CD4-positive, alpha-beta memory T cell (primary cell): ENCODE measurements around the gene RASA2. TPM values are rescaled to one million over a fixed set of nuclear protein-coding genes. Genes with fewer than 3 reads are reported as not detected.

ENCODE experiments used
- CTCF ChIA-PET: fragments of 350-600 bp; sonication (Branson Sonifier 250); formaldehyde crosslinking; loops from one replicate; lab custom pipeline; 2021; ENCODE audit warnings: inconsistent platforms; ENCODE audit not compliant: partially characterized antibody; lab: Charles Lee
- POLR2A ChIA-PET: fragments of 350-600 bp; sonication (Branson Sonifier 250); formaldehyde crosslinking; loops from one replicate; lab custom pipeline; 2021; ENCODE audit not compliant: partially characterized antibody; lab: Charles Lee
- DNase-seq, 5 donors: peaks; one replicate each; pipeline versions ENCODE4 v3.0.0 to v3.0.0-alpha.2; 2020 to 2022; ENCODE audit warnings: mixed read lengths in 1 of 5
- H3K27ac ChIP-seq: one replicate; pipeline ENCODE4 v1.7.0; 2013; ENCODE audit warnings: low read depth, low read length
- H3K27me3 ChIP-seq: 2 replicates; pipeline ENCODE4 v1.7.0; 2013; ENCODE audit warnings: mild to moderate bottlenecking, low read length, moderate library complexity; ENCODE audit not compliant: insufficient read depth
- H3K36me3 ChIP-seq: 2 replicates; pipeline ENCODE4 v1.7.0; 2013; ENCODE audit warnings: mild to moderate bottlenecking, low read length, moderate library complexity; ENCODE audit not compliant: insufficient read depth
- H3K4me1 ChIP-seq: 2 replicates; pipeline ENCODE4 v1.7.0; 2013; ENCODE audit warnings: mild to moderate bottlenecking, low read length, moderate library complexity; ENCODE audit not compliant: insufficient read depth
- H3K4me3 ChIP-seq, 2 donors: one replicate each; pipeline ENCODE4 v1.7.0; 2013; ENCODE audit warnings: low read length in 2 of 2, mild to moderate bottlenecking in 1 of 2
- H3K9me3 ChIP-seq, 2 donors: one replicate each; pipeline ENCODE4 v1.7.0; 2013; ENCODE audit warnings: low read length in 2 of 2, control low read depth in 1 of 2; ENCODE audit not compliant: control insufficient read depth in 1 of 2
- H3K27ac Mint-ChIP-seq, 7 donors: one replicate each; pipeline ENCODE4 v1.8.0; 2020 to 2021; ENCODE audit warnings: mixed read lengths in 7 of 7, mild to moderate bottlenecking in 6 of 7, inconsistent platforms in 3 of 7, moderate library complexity in 3 of 7
- H3K27me3 Mint-ChIP-seq, 2 donors: one replicate each; pipeline ENCODE4 v1.8.0; 2020 to 2021; ENCODE audit warnings: mixed read lengths in 2 of 2
- H3K36me3 Mint-ChIP-seq, 2 donors: one replicate each; pipeline ENCODE4 v1.8.0; 2020 to 2021; ENCODE audit warnings: mixed read lengths in 2 of 2, inconsistent platforms in 1 of 2, mild to moderate bottlenecking in 1 of 2
- H3K4me1 Mint-ChIP-seq, 4 donors: one replicate each; pipeline ENCODE4 v1.8.0; 2020 to 2021; ENCODE audit warnings: mixed read lengths in 4 of 4, mild to moderate bottlenecking in 1 of 4
- H3K4me3 Mint-ChIP-seq, 8 donors: one replicate each; pipeline ENCODE4 v1.8.0; 2020 to 2021; ENCODE audit warnings: mixed read lengths in 8 of 8, mild to moderate bottlenecking in 7 of 8, moderate library complexity in 6 of 8, inconsistent platforms in 3 of 8
- H3K9me3 Mint-ChIP-seq, 8 donors: one replicate each; pipeline ENCODE4 v1.8.0; 2020 to 2021; ENCODE audit warnings: mixed read lengths in 8 of 8, mild to moderate bottlenecking in 5 of 8, inconsistent platforms in 3 of 8, moderate library complexity in 1 of 8
- intact Hi-C: fragments of 100-400 bp; cut with micrococcal nuclease; formaldehyde crosslinking; loops from one replicate; pipeline ENCODE4 v1.15.1; 2023
- polyA plus RNA-seq, 2 donors: library from polyadenylated mRNA; unstranded; fragments of 300-500 nt; fragmentation: Illumina TruSeq; gene quantifications; one replicate each; pipeline ENCODE4 v1.2.3, GENCODE V29; 2021
- total RNA-seq, 2 experiments: library from RNA; stranded (reverse); gene quantifications; one replicate each; pipeline ENCODE4 v1.2.3, GENCODE V29; 2021

The RASA2 gene
- total and polyA plus RNA-seq, 4 experiments from 2014 or later, result 29.4 to 80.9 (median 57.0) TPM

- Histone ChIP-seq H3K36me3 (no peaks in the 10 kb centered on the region), H3K4me1 (peaks cover 83% of the 10 kb centered on the region), H3K4me3 (peak overlapping the region; percentile 25 to 48), H3K27ac (peak overlapping the region; percentile 65), H3K9me3 (no peaks in the 10 kb centered on the region), H3K27me3 (no peaks in the 10 kb centered on the region)
- DNase-seq, result no peak
- Mint-ChIP-seq H3K9me3 (peaks cover 0 to 3% (median 0%) of the 10 kb centered on the region in 8 donors), H3K27ac (peak overlapping the region in 6 of 7 donors; percentile 96 to 98 (median 97)), H3K36me3 (peaks cover 13 to 19% of the 10 kb centered on the region in 2 donors), H3K4me3 (peak overlapping the region; percentile 74 to 91 (median 84)), H3K27me3 (no peaks in the 10 kb centered on the region), H3K4me1 (peaks cover 30 to 67% (median 53%) of the 10 kb centered on the region in 4 donors)
- ChIA-PET CTCF (interaction anchor here (1.6 to 2.2 kb wide), 5 partner anchors 10 to 27 kb away, joined by 5 to 6 read pairs (median 5); partner anchors contain the start of gene RASA2), POLR2A (interaction anchor here (0.6 to 7.4 kb wide), 16 partner anchors 8 to 299 kb away, joined by 3 to 191 read pairs (median 4); partner anchors contain the start of gene RASA2)
- intact Hi-C loops, result loop anchor here (1.0 to 2.0 kb wide), 4 partner anchors 9 to 46 kb away; no protein-coding TSS in a partner anchor
These were observed 12.5 kb downstream of the RASA2 start for GRCh38 chr3:141499284-141499683.

GRCh38 chr3:141499965-141500364 is 13.1 kb downstream of the RASA2 start:
- peaks cover 83% of the 10 kb centered on the region for H3K4me1 ChIP-seq
- peak overlapping the region; percentile 65 for H3K27ac ChIP-seq
- peak overlapping the region in 1 of 2 donors; percentile 48 for H3K4me3 ChIP-seq

GRCh38 chr3:141500397-141500796 is 13.6 kb downstream of the RASA2 start:
- H3K4me3 ChIP-seq, result no peak overlapping the region
- ChIA-PET POLR2A (interaction anchor here (1.0 to 7.4 kb wide), 5 partner anchors 10 to 44 kb away, joined by 3 to 191 read pairs (median 4); partner anchors contain the start of gene RASA2), CTCF (interaction anchor here (1.3 to 2.2 kb wide), 4 partner anchors 13 to 44 kb away, joined by 3 to 6 read pairs (median 4); no protein-coding TSS in a partner anchor)
- Mint-ChIP-seq H3K36me3 (peaks cover 5 to 12% of the 10 kb centered on the region in 2 donors), H3K9me3 (peaks cover 0 to 3% (median 0%) of the 10 kb centered on the region in 8 donors), H3K4me1 (peaks cover 20 to 56% (median 46%) of the 10 kb centered on the region in 4 donors), H3K4me3 (peak overlapping the region in 4 of 8 donors; percentile 82 to 91 (median 87)), H3K27me3 (no peaks in the 10 kb centered on the region), H3K27ac (peak overlapping the region in 6 of 7 donors; percentile 96 to 98 (median 97))
- no peaks in the 10 kb centered on the region for H3K9me3 ChIP-seq
- DNase-seq, result no peak
- H3K27me3 ChIP-seq, result no peaks in the 10 kb centered on the region
- peaks cover 83% of the 10 kb centered on the region for H3K4me1 ChIP-seq
- H3K27ac ChIP-seq, result peak overlapping the region; percentile 65
- no peaks in the 10 kb centered on the region for H3K36me3 ChIP-seq
- intact Hi-C loops, result no loop called here

More at GRCh38 chr3:141499965-141500364, 13.1 kb downstream of the RASA2 start:
- H3K27ac Mint-ChIP-seq, result peak overlapping the region in 6 of 7 donors; percentile 96 to 98 (median 97)
- ChIA-PET CTCF (interaction anchor here (1.6 to 2.2 kb wide), 3 partner anchors 15 to 45 kb away, joined by 3 to 6 read pairs (median 5); no protein-coding TSS in a partner anchor), POLR2A (interaction anchor here (1.0 to 7.4 kb wide), 7 partner anchors 9 to 53 kb away, joined by 3 to 191 read pairs (median 5); partner anchors contain the start of gene RASA2)
- DNase-seq, result no peak
- intact Hi-C loops, result loop anchor here (1.0 to 2.0 kb wide), 4 partner anchors 8 to 45 kb away; no protein-coding TSS in a partner anchor
- Histone ChIP-seq H3K9me3 (no peaks in the 10 kb centered on the region), H3K27me3 (no peaks in the 10 kb centered on the region), H3K36me3 (no peaks in the 10 kb centered on the region)
- H3K27me3 Mint-ChIP-seq, result no peaks in the 10 kb centered on the region
- H3K4me1 Mint-ChIP-seq, result peaks cover 24 to 60% (median 49%) of the 10 kb centered on the region in 4 donors
- H3K9me3 Mint-ChIP-seq, result peaks cover 0 to 3% (median 0%) of the 10 kb centered on the region in 8 donors
- peak overlapping the region; percentile 74 to 91 (median 84) for H3K4me3 Mint-ChIP-seq
- H3K36me3 Mint-ChIP-seq, result peaks cover 9 to 15% of the 10 kb centered on the region in 2 donors

GRCh38 chr3:141505166-141505565 is 18.3 kb downstream of the RASA2 start:
- H3K4me3 ChIP-seq, result no peak overlapping the region
- H3K9me3 ChIP-seq, result no peaks in the 10 kb centered on the region
- H3K4me1 ChIP-seq, result peaks cover 92% of the 10 kb centered on the region
- H3K27ac ChIP-seq, result no peak overlapping the region
- H3K4me1 Mint-ChIP-seq, result peaks cover 33 to 44% (median 39%) of the 10 kb centered on the region in 4 donors
- H3K9me3 Mint-ChIP-seq, result no peaks in the 10 kb centered on the region
- intact Hi-C loops, result no loop called here
- peaks cover 3 to 7% of the 10 kb centered on the region in 2 donors for H3K36me3 Mint-ChIP-seq
- no peak for DNase-seq
- H3K27me3 ChIP-seq, result no peaks in the 10 kb centered on the region
- H3K4me3 Mint-ChIP-seq, result no peak overlapping the region
- CTCF ChIA-PET, result no interaction called here
- H3K27me3 Mint-ChIP-seq, result no peaks in the 10 kb centered on the region
- POLR2A ChIA-PET, result interaction anchor here (0.6 kb wide), 1 partner anchor 19 kb away, joined by 4 read pairs; no protein-coding TSS in a partner anchor
- H3K36me3 ChIP-seq, result no peaks in the 10 kb centered on the region
- H3K27ac Mint-ChIP-seq, result no peak overlapping the region

- Mint-ChIP-seq H3K4me1 (peaks cover 42 to 44% (median 44%) of the 10 kb centered on the region in 4 donors), H3K27me3 (no peaks in the 10 kb centered on the region), H3K9me3 (no peaks in the 10 kb centered on the region), H3K4me3 (peak overlapping the region in 1 of 8 donors; percentile 15), H3K27ac (no peak overlapping the region), H3K36me3 (peaks cover 12 to 16% of the 10 kb centered on the region in 2 donors)
- CTCF ChIA-PET, result no interaction called here
- Histone ChIP-seq H3K27ac (no peak overlapping the region), H3K4me3 (no peak overlapping the region), H3K27me3 (no peaks in the 10 kb centered on the region), H3K4me1 (peaks cover 92% of the 10 kb centered on the region), H3K9me3 (no peaks in the 10 kb centered on the region), H3K36me3 (no peaks in the 10 kb centered on the region)
- no peak for DNase-seq
- POLR2A ChIA-PET, result interaction anchor here (1.4 kb wide), 1 partner anchor 18 kb away, joined by 3 read pairs; no protein-coding TSS in a partner anchor
- intact Hi-C loops, result no loop called here
These were observed 19.2 kb downstream of the RASA2 start for GRCh38 chr3:141506071-141506470.

- intact Hi-C loops, result loop anchor here (1.0 kb wide), 1 partner anchor 8 kb away; no protein-coding TSS in a partner anchor
- POLR2A ChIA-PET, result interaction anchor here (1.4 kb wide), 1 partner anchor 20 kb away, joined by 3 read pairs; no protein-coding TSS in a partner anchor
- Histone ChIP-seq H3K27me3 (no peaks in the 10 kb centered on the region), H3K27ac (no peak overlapping the region), H3K4me1 (peaks cover 87% of the 10 kb centered on the region), H3K4me3 (no peak overlapping the region), H3K36me3 (no peaks in the 10 kb centered on the region), H3K9me3 (no peaks in the 10 kb centered on the region)
- Mint-ChIP-seq H3K27ac (peak overlapping the region; percentile 49 to 81 (median 71)), H3K36me3 (peaks cover 24% of the 10 kb centered on the region in 2 donors), H3K9me3 (peaks cover 0 to 2% (median 0%) of the 10 kb centered on the region in 8 donors), H3K27me3 (no peaks in the 10 kb centered on the region), H3K4me1 (peaks cover 44 to 52% (median 48%) of the 10 kb centered on the region in 4 donors), H3K4me3 (peak overlapping the region in 5 of 8 donors; percentile 7 to 62 (median 51))
- CTCF ChIA-PET, result interaction anchor here (0.9 kb wide), 1 partner anchor 18 kb away, joined by 3 read pairs; no protein-coding TSS in a partner anchor
- no peak for DNase-seq
These were observed 20.7 kb downstream of the RASA2 start for GRCh38 chr3:141507392-141508066.
